Activated naive CD8-positive, alpha-beta T cell treated with anti-CD3 and anti-CD28 coated beads for 36 hours (primary cell): Measurements from ENCODE around the gene ARHGAP8. TPM values are rescaled to one million over a fixed set of nuclear protein-coding genes. Genes with fewer than 3 reads are reported as not detected.
A peak's percentile ranks its signal among the peaks of the same experiment; 100 is the strongest.

ENCODE experiments used
- DNase-seq: peaks from one replicate; pipeline ENCODE4 v3.0.0; 2021
- H3K27ac Mint-ChIP-seq: one replicate; pipeline ENCODE4 v1.8.0; 2022; ENCODE audit warnings: mild to moderate bottlenecking, moderate library complexity, mixed read lengths
- H3K27me3 Mint-ChIP-seq: one replicate; pipeline ENCODE4 v1.8.0; 2022; ENCODE audit warnings: mild to moderate bottlenecking, mixed read lengths
- H3K36me3 Mint-ChIP-seq: one replicate; pipeline ENCODE4 v1.8.0; 2021; ENCODE audit warnings: mild to moderate bottlenecking, mixed read lengths
- H3K4me1 Mint-ChIP-seq: one replicate; pipeline ENCODE4 v1.8.0; 2021; ENCODE audit warnings: mixed read lengths
- H3K4me3 Mint-ChIP-seq: one replicate; pipeline ENCODE4 v1.8.0; 2022; ENCODE audit warnings: mild to moderate bottlenecking, moderate library complexity, mixed read lengths
- H3K9me3 Mint-ChIP-seq: one replicate; pipeline ENCODE4 v1.8.0; 2022; ENCODE audit warnings: mixed read lengths
- total RNA-seq, 2 experiments: library from RNA; stranded (reverse); gene quantifications; one replicate each; pipeline ENCODE4 v1.2.3, GENCODE V29; 2021

The ARHGAP8 gene
- total RNA-seq, 2 experiments from 2014 or later, result 3.2 TPM

DNA sequence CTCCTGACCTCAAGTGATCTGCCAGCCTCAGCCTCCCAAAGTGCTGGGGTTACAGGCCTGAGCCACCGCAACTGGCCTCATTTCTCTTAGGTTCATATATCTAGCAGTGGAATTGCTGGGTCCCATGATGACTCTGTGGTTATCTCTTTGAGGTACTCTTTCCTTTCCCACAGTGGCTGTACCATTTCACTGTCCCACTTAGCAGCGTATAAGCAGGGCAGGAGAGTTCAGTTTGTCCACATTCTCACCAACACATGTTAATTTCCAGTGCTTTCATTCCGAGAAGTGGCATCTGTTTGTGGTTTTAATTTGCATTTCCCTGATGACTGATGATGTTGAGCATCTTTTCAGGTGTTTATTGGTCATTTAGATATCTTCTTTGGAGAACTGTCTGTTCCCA lies 34.0 kb upstream of the ARHGAP8 start:
- no peak for DNase-seq
- Mint-ChIP-seq H3K36me3 (no peaks in the 10 kb centered on the region), H3K4me3 (no peak overlapping the region), H3K27me3 (no peaks in the 10 kb centered on the region), H3K27ac (no peak overlapping the region), H3K4me1 (peaks cover 8% of the 10 kb centered on the region), H3K9me3 (no peaks in the 10 kb centered on the region)

DNA sequence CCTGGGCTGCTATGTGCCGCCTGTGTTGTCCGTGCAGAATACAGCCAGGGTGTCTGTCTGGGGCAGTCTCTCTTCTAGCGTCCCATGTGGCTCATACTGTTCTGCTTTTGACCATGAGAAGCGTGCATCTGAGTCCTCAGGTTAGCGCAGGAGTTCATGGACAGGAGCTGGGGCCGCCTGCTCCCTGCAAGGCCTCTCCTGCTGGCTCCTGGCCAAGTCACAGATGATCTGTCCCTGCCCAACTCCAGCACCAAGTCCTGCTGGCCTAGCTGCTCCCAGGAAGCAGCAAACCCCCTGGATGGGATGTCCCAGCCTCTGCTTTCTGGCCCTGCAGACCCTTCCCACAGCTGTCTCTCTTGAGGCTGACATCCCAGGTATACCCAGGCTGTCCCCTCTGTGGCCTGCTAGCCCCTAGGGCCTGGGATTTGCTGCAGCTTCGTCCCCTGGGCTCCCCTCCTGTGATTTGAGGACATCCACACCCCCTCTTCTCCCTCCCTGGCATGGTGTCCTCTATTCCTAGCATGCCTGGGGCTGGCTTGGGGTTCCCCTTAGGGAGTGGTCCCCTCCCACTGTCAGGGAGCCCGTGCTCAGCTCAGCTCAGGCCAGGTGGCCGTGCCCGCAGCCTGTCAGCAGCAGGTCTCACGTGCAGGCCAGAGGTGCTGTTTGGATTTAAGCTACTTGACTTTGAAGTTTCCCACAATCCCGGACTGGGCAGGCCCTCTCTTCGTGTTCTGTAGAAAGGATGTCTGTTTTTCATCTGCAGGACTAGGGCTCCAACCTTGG lies 32.6 kb upstream of the ARHGAP8 start:
- H3K4me3 Mint-ChIP-seq, result no peak overlapping the region
- H3K36me3 Mint-ChIP-seq, result no peaks in the 10 kb centered on the region
- H3K27ac Mint-ChIP-seq, result peak overlapping the region; percentile 3
- H3K27me3 Mint-ChIP-seq, result no peaks in the 10 kb centered on the region
- DNase-seq, result no peak
- H3K9me3 Mint-ChIP-seq, result no peaks in the 10 kb centered on the region
- H3K4me1 Mint-ChIP-seq, result peaks cover 8% of the 10 kb centered on the region

DNA sequence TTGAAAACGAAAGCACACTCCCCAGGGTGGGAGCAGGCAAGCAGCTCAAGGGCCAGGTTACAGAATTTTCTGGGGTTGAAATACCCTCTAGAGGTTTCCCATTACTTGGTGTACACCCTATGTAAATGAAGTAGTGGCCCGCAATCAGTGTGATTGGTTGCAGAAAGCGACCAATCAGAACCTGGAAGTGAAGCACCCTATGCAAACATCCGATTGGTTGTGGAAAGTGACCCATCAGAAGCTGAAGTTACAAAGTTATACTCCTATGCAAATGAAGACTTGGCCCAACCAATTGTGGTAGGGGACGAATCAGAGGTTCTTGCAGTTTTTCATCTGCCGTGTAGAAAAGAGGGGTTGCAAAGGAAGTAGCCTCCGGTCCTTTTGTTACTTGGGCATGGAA lies 31.2 kb upstream of the ARHGAP8 start:
- peaks cover 8% of the 10 kb centered on the region for H3K4me1 Mint-ChIP-seq
- no peaks in the 10 kb centered on the region for H3K36me3 Mint-ChIP-seq
- no peak overlapping the region for H3K4me3 Mint-ChIP-seq
- H3K27ac Mint-ChIP-seq, result no peak overlapping the region
- DNase-seq, result no peak
- H3K27me3 Mint-ChIP-seq, result no peaks in the 10 kb centered on the region
- H3K9me3 Mint-ChIP-seq, result no peaks in the 10 kb centered on the region

DNA sequence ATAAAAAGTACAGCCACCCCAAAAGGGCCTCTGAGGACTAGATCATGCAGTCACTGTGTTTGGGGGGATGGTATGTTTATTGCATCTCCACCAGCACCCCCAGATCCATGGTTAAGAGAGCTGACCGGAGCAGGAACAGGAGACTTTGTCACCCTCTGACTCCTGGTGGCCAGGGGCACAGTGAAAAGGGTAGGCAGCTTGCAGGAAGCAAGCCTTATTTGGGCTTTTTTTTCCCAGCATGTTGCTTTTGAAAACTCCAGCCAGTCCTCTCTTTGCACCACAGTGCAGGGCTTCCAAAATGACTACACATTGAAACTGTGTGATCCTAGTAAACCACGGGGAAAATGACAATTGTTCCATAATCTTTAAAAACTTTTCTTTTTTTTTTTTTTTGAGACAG lies 29.8 kb upstream of the ARHGAP8 start:
- Mint-ChIP-seq H3K4me1 (peaks cover 8% of the 10 kb centered on the region), H3K9me3 (no peaks in the 10 kb centered on the region), H3K27me3 (no peaks in the 10 kb centered on the region), H3K27ac (no peak overlapping the region), H3K4me3 (no peak overlapping the region), H3K36me3 (no peaks in the 10 kb centered on the region)
- no peak for DNase-seq

DNA sequence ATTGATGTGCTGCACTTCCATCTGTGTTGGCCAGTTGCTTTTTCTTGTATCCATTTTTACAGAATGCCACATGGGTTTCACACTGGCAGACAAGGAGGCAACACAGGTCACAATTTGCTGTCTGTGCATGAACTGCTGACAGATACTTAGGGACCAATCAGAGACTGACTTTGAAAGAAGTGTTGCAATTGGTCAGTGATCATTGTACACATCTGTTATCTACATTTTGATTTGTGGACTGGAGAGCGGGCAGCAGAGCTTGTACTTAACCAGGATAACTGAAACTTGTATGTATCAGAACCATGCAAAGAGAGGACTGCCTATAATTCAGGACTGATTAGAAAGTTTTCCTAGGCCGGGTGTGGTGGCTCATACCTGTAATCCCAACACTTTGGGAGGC lies 28.6 kb upstream of the ARHGAP8 start:
- Mint-ChIP-seq H3K27ac (no peak overlapping the region), H3K4me3 (no peak overlapping the region), H3K27me3 (no peaks in the 10 kb centered on the region), H3K9me3 (no peaks in the 10 kb centered on the region), H3K36me3 (no peaks in the 10 kb centered on the region), H3K4me1 (peaks cover 6% of the 10 kb centered on the region)
- DNase-seq, result no peak

DNA sequence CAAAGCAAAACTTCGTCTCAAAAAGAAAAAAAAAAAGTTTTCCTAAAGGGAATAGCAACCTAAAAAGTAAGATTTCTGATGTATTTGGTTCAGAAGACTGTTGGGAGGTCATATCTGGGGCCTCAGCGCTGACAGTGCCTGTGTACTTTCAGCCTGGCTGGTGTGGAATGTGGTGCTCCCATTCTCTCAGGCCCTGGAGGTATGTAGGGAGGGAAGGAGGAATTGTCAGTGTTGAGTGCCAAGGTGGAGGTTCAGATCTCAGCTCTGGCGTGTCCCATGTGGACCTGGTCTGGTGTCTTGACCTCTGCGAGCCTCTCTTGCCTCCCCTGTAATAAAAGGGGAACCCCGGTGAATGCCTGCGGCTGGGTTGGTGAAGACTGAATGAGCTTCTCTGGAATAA lies 28.0 kb upstream of the ARHGAP8 start:
- Mint-ChIP-seq H3K27ac (no peak overlapping the region), H3K27me3 (no peaks in the 10 kb centered on the region), H3K4me1 (peaks cover 10% of the 10 kb centered on the region), H3K9me3 (no peaks in the 10 kb centered on the region), H3K4me3 (no peak overlapping the region), H3K36me3 (no peaks in the 10 kb centered on the region)
- no peak for DNase-seq

DNA sequence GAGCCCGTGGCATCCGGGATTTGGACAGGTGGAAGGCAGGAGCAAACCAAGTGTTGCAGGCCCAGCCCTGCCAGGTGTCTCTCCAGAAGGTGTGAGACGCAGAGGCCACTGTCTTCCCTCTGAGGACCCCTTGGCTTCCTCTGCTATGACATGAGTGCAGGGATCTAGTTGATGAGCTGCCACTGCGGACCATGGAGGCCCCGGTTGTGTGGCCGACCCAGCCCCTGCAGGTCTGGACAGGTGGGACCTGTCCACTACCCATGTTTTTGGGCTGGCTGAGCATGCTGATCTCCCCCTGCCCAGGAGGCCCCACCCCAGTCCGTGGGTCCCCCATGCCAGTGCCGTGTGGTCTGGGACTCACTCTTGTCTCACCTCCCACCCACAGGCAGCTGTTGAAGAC lies 27.5 kb upstream of the ARHGAP8 start:
- Mint-ChIP-seq H3K27ac (no peak overlapping the region), H3K9me3 (no peaks in the 10 kb centered on the region), H3K4me3 (no peak overlapping the region), H3K27me3 (no peaks in the 10 kb centered on the region), H3K36me3 (no peaks in the 10 kb centered on the region), H3K4me1 (peaks cover 13% of the 10 kb centered on the region)
- no peak for DNase-seq

DNA sequence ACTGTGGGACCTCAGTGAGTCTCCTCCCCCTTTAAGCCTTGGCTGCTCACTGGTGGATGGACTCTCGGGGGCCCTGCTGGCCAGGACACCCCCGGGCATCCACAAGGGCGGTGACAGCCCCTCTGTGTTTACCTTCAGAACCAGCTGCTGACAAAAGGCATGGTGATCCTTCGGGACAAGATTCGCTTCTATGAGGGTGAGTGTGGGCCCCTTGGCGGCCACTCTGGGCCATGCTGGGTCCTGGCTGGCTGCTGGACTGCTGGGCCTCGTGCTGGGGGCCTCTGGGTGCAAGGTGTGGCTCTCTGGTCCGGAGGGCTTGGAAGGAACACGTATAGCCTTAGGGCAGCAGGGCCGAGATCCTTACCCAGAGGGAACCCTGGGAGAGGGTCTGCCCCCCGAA lies 25.9 kb upstream of the ARHGAP8 start:
- H3K27ac Mint-ChIP-seq, result no peak overlapping the region
- H3K27me3 Mint-ChIP-seq, result no peaks in the 10 kb centered on the region
- no peaks in the 10 kb centered on the region for H3K36me3 Mint-ChIP-seq
- peaks cover 13% of the 10 kb centered on the region for H3K4me1 Mint-ChIP-seq
- H3K4me3 Mint-ChIP-seq, result no peak overlapping the region
- no peaks in the 10 kb centered on the region for H3K9me3 Mint-ChIP-seq
- no peak for DNase-seq

DNA sequence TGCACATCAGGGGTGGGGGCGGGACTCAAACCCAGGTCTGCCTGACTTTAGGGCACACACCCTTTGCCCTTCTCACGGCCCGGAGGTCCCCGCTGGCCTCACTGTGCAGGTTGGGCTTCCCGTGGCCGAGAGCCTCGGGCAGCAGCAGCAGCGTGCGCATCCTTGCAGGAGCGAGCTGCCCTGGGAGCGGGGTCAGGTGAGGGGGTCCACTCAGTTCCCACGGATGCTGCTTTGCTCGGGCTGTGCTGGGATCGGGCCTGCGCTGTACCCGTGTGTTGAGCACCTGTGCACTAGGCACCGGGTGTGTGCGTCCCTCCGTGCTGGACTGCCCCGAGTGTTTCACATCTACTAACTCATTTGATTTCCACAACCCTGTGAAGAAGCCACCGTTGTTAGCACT lies 25.2 kb upstream of the ARHGAP8 start:
- DNase-seq, result no peak
- no peaks in the 10 kb centered on the region for H3K27me3 Mint-ChIP-seq
- peaks cover 13% of the 10 kb centered on the region for H3K4me1 Mint-ChIP-seq
- no peak overlapping the region for H3K4me3 Mint-ChIP-seq
- peaks cover 2% of the 10 kb centered on the region for H3K36me3 Mint-ChIP-seq
- H3K9me3 Mint-ChIP-seq, result no peaks in the 10 kb centered on the region
- no peak overlapping the region for H3K27ac Mint-ChIP-seq

DNA sequence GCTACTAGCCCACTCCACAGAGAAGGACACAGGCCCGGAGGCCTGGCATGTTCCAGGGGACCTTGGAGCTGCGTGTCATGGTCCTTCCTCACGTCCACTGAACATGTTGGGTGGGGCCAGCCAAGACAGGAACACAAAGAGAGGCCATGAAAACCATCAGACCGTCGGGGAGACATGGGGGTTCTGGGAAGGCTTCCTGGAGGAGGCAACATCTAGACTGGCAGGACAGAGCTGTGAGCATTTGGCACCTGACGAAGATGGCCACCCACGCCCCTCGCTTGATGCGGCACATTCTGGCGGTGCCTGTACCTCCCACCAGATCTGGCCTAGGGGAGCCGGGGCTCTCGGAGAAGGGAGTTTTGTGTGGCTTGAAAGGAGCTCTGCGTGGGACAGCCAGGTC lies 24.7 kb upstream of the ARHGAP8 start:
- peaks cover 12% of the 10 kb centered on the region for H3K4me1 Mint-ChIP-seq
- no peak overlapping the region for H3K27ac Mint-ChIP-seq
- H3K9me3 Mint-ChIP-seq, result no peaks in the 10 kb centered on the region
- no peak overlapping the region for H3K4me3 Mint-ChIP-seq
- peaks cover 5% of the 10 kb centered on the region for H3K36me3 Mint-ChIP-seq
- no peaks in the 10 kb centered on the region for H3K27me3 Mint-ChIP-seq
- DNase-seq, result no peak

DNA sequence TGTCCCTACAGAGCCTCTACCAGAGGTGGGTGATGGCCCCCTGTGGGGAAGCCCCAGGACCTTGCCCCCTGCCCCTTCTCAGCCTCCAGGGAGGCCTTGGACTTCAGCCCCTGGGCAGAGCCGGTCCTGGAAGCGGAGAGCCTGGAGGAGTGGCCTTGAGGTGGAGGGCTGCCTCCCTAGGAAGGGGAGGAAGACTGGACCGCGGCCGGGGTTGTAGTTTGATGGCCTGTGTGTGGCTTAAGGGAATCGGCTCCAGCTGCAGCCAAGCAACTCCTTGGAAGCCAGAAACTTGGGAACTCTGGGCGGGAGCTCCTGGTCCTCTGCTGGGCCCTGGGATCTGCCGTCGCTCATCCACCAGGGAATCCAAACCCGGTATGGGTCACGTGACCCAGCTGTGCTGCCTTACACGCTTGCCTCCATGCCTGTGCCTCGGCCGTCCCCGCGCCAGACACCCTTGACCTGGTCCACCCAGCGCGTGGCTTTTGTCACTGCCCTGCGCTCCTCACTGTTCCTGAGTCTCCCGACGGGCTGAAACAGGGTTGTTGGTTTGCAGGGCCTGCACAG lies 23.5 kb upstream of the ARHGAP8 start:
- H3K4me3 Mint-ChIP-seq, result peak overlapping the region; percentile 25
- H3K27me3 Mint-ChIP-seq, result no peaks in the 10 kb centered on the region
- H3K36me3 Mint-ChIP-seq, result peaks cover 5% of the 10 kb centered on the region
- no peak for DNase-seq
- H3K4me1 Mint-ChIP-seq, result peaks cover 11% of the 10 kb centered on the region
- H3K27ac Mint-ChIP-seq, result no peak overlapping the region
- no peaks in the 10 kb centered on the region for H3K9me3 Mint-ChIP-seq

DNA sequence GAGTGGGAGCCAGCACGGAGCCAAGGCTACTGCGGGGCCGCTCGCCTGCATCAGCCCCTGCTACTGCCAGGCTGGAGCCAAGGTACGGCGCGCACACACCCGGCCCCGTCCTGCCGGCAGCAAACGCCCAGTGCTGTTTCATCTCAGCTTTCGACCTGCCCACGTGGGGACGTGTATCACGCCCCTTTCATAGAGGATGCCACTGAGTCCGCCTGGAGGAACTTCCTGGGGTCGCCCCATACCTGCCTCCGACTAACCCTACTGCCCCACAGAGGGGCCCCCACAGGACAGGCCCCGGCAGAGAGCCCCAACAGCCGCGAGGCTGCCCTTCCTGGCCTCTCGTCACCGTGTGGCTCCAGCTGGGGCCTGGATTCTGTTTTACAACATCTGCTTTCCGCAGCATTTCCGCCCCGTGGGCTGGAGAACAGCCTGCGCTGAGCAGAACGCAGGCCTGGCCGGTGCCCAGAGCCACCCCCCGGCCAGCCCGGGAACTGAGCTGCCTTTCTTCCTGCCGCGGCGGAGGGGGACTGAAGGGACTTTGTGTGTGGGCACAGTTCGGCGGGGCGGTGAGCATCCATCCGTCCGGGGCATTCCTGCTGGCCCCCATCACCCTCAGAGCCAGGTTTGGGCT lies 22.9 kb upstream of the ARHGAP8 start:
- Mint-ChIP-seq H3K36me3 (peaks cover 5% of the 10 kb centered on the region), H3K4me3 (no peak overlapping the region), H3K27ac (peak overlapping the region; percentile 42), H3K27me3 (no peaks in the 10 kb centered on the region), H3K9me3 (no peaks in the 10 kb centered on the region), H3K4me1 (peaks cover 11% of the 10 kb centered on the region)
- DNase-seq, result peak; percentile 45

DNA sequence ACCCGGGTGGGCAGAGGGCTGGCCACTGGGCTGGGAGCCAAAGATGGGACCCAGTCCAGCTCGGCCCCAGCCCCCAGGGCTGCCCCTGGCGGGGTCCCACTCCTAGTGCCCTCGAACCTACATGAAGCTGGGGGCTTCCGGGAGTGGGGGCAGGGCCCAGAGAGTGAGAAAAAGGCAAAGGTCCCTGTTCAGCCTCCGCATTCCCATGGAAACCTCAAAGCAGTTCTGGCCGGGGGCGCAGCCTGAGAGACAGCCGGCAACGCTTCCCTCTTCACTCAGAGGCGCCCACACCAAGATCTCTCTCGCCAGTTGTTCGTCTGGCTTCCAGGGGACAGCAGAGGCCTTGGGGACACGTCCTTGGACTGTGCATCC lies 22.4 kb upstream of the ARHGAP8 start:
- Mint-ChIP-seq H3K27me3 (no peaks in the 10 kb centered on the region), H3K36me3 (peaks cover 5% of the 10 kb centered on the region), H3K27ac (no peak overlapping the region), H3K9me3 (no peaks in the 10 kb centered on the region), H3K4me1 (peaks cover 11% of the 10 kb centered on the region), H3K4me3 (no peak overlapping the region)
- DNase-seq, result no peak

DNA sequence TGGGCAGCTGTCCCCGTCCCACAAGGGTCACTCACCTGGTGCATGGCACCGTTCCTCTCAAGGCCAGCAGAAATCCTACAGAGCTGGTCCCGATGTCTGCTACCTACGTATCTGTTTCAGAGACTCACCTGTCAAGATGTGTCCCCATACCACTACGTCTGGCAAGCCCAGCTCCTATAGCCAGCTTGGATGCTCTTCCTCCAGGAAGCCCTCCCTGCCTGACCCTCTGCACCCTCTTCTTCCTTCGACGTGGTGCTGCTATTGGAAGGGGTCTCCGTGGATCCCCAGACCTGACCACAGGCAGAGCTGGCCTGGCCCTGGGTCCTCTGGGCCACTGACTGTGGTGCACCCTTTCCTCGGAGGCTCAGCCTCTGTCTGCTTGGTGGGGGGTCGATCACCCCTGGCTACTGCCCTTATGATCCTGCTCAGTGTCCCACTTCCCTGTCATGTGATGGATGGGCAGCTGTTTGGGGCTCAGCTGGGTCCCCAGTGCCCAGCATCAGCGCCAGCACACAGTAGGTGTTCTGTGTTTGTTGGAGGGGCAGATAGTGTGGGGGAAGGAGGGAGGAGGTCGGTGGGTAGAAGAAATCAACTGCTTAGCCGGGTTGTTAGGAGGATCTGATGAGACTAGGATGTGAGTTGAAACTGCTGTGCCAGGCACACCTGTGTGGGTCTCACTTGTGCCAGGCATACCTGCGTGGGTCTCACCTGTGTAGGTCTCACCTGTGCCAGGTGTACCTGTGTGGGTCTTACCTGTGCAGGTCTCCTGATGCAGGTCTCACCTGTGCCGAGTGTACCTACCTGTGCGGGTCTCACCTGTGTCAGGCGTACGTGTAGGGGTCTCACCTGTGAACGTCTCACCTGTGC lies 21.7 kb upstream of the ARHGAP8 start:
- Mint-ChIP-seq H3K4me1 (peaks cover 11% of the 10 kb centered on the region), H3K9me3 (no peaks in the 10 kb centered on the region), H3K36me3 (peaks cover 5% of the 10 kb centered on the region), H3K27me3 (no peaks in the 10 kb centered on the region), H3K4me3 (no peak overlapping the region), H3K27ac (peak overlapping the region; percentile 14)
- DNase-seq, result no peak

DNA sequence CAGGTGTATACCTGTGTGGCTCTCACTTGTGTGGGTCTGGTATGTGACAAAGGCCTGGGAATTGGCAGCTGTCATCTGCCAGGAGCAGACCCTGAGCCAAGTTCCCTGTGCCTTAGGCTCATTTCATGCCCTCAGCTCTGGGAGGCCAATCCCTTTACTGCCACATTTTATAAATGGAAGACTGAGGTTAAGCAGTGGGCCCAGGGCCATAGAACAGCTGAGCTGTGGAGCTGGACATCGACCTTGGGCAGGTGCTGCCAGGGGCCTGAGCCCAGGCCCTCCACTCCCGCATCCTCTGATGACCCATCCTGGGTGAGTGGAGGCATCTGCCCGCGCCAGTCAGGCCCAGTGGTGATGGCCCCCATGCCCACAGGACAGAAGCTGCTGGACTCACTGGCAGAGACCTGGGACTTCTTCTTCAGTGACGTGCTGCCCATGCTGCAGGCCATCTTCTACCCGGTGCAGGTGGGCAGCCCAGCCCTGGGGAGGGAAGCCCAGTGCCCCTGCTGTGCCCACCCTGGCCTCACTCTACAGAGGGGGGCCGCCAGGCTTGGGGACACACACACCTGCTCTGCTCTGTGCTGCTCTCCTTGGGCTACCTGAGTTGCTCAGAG lies 20.9 kb upstream of the ARHGAP8 start:
- Mint-ChIP-seq H3K9me3 (no peaks in the 10 kb centered on the region), H3K4me1 (peaks cover 11% of the 10 kb centered on the region), H3K27ac (no peak overlapping the region), H3K36me3 (peaks cover 5% of the 10 kb centered on the region), H3K4me3 (no peak overlapping the region), H3K27me3 (no peaks in the 10 kb centered on the region)
- no peak for DNase-seq
